ENCODE results near the gene OBP2A.

DNA sequence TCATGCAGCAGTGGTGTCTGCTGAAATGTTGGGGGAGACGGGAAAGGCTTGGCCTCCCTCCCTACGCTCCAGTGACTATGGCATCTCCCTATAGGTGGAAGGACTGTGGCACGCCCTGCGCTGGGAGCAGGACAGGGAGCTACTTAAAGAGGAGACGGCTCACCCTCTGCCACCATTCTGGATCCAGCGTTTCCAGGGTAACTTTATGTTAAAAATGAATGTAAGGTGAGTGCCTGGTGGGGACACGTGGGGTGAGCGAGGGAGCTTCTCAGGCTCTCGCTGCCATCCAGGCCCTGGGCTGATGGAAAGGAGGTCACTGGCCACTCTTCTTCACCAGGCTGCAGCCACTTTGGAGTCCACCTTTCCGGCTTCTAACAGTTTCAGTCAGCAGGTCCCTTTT, 31.3 kb downstream of the OBP2A start:
- TF ChIP-seq, protein P1, sequence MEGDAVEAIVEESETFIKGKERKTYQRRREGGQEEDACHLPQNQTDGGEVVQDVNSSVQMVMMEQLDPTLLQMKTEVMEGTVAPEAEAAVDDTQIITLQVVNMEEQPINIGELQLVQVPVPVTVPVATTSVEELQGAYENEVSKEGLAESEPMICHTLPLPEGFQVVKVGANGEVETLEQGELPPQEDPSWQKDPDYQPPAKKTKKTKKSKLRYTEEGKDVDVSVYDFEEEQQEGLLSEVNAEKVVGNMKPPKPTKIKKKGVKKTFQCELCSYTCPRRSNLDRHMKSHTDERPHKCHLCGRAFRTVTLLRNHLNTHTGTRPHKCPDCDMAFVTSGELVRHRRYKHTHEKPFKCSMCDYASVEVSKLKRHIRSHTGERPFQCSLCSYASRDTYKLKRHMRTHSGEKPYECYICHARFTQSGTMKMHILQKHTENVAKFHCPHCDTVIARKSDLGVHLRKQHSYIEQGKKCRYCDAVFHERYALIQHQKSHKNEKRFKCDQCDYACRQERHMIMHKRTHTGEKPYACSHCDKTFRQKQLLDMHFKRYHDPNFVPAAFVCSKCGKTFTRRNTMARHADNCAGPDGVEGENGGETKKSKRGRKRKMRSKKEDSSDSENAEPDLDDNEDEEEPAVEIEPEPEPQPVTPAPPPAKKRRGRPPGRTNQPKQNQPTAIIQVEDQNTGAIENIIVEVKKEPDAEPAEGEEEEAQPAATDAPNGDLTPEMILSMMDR (IDR thresholded peaks at IDR 0.05) = no peak
- TF ChIP-seq EP300 (IDR thresholded peaks at IDR 0.05) (no peak), POLR2A (IDR thresholded peaks at IDR 0.05) (no peak)

Measured in ovary (tissue), 3 donors.